Melanocyte of skin (primary cell): ENCODE data around the gene SERPINB5. TPM values are rescaled to one million over a fixed set of nuclear protein-coding genes. Genes with fewer than 3 reads are reported as not detected.

Experiments used
- total RNA-seq, 2 donors: library from RNA; depleted of rRNA; stranded (reverse); fragments of >200 nt; gene quantifications; 2 replicates each; pipeline ENCODE4 v1.2.3, GENCODE V29; 2012

The SERPINB5 gene
- total RNA-seq = under 1 TPM in 1 of 2 donors, not detected in 1; under 0.01 TPM

GRCh38 chr18:63476668-63477067, at the start of gene SERPINB5:
Gene SERPINB5 (plus strand): TSS chr18:63476958. CDS start chr18:63484429, 7,471 bp downstream.

GRCh38 chr18:63542069-63542468, 65.3 kb downstream of the SERPINB5 start, which contains the start of gene SERPINB12:
Gene SERPINB12 (plus strand): TSS chr18:63542369. CDS start chr18:63556160, 13,791 bp downstream.

Other genes starting within 250 kb of the SERPINB5 start
- 10 to 100 TPM; 11.0 to 19.3 TPM for gene BCL2, start 157.2 kb upstream of the SERPINB5 start, total RNA-seq
- 10 to 100 TPM; 38.0 to 40.3 TPM for gene KDSR, start 109.8 kb upstream of the SERPINB5 start, total RNA-seq
- gene VPS4B, start 54.5 kb upstream of the SERPINB5 start, total RNA-seq = 10 to 100 TPM; 42.0 to 45.6 TPM
- not detected for gene SERPINB12, start 65.4 kb downstream of the SERPINB5 start, total RNA-seq
- gene SERPINB13, start 110.4 kb downstream of the SERPINB5 start, total RNA-seq = under 1 TPM in 1 of 2 donors, not detected in 1; under 0.01 TPM
- gene SERPINB4, start 167.3 kb downstream of the SERPINB5 start, total RNA-seq = not detected
- not detected for gene SERPINB3, start 184.9 kb downstream of the SERPINB5 start, total RNA-seq
- not detected for gene SERPINB11, start 226.0 kb downstream of the SERPINB5 start, total RNA-seq